Measurements from ENCODE around the gene RTL10.
A peak's percentile ranks its signal among the peaks of the same experiment; 100 is the strongest.

Gene RTL10

GRCh38 chr22:19859861-19860510 is 5.3 kb upstream of the RTL10 start:
- DNase-seq: no peak

GRCh38 chr22:19857382-19857781 is 2.7 kb upstream of the RTL10 start:
- no peak for DNase-seq

- peak in 5 of 6 experiments; percentile 38 to 61 (median 50) for DNase-seq
Observed at GRCh38 chr22:19855504-19856409, 1.1 kb upstream of the RTL10 start.

GRCh38 chr22:19853879-19854777 is 546 bp downstream of the RTL10 start:
- DNase-seq: peak in 3 of 6 experiments; percentile 22 to 50 (median 35)

- DNase-seq: no peak
Observed at GRCh38 chr22:19853058-19853878, 1.4 kb downstream of the RTL10 start.

GRCh38 chr22:19852177-19852781 is 2.4 kb downstream of the RTL10 start:
- DNase-seq: no peak

GRCh38 chr22:19851291-19852176 is 3.1 kb downstream of the RTL10 start:
- no peak for DNase-seq

GRCh38 chr22:19850763-19851109 is 3.9 kb downstream of the RTL10 start:
- no peak for DNase-seq

- no peak for DNase-seq
Observed at GRCh38 chr22:19849835-19850762, 4.6 kb downstream of the RTL10 start.

- no peak for DNase-seq
Observed at GRCh38 chr22:19848298-19849224, 6.1 kb downstream of the RTL10 start.

GRCh38 chr22:19847345-19847632 is 7.4 kb downstream of the RTL10 start:
- no peak for DNase-seq

- no peak for DNase-seq
Observed at GRCh38 chr22:19846620-19847344, 7.9 kb downstream of the RTL10 start.

GRCh38 chr22:19845054-19845722 is 9.5 kb downstream of the RTL10 start:
- peak in 2 of 6 experiments; percentile 27 to 39 for DNase-seq

- DNase-seq: peak in 4 of 6 experiments; percentile 22 to 52 (median 40)
Observed at GRCh38 chr22:19844377-19845053, 10.2 kb downstream of the RTL10 start.

GRCh38 chr22:19843857-19844376 is 10.8 kb downstream of the RTL10 start:
- no peak for DNase-seq

- DNase-seq: no peak
Observed at GRCh38 chr22:19843107-19843856, 11.4 kb downstream of the RTL10 start.
